GM21515 (cell line): ENCODE data around the gene USP54.
"Not testable (repeated sequence)": the region's sequence is repeated elsewhere in the genome, so short reads cannot be mapped to it uniquely, and the experiment has no call there.

Experiments
- ATAC-seq: cut with Tn5 transposase; IDR thresholded peaks from one replicate; pipeline ENCODE4 v1.9.1; 2021; ENCODE audit not compliant: unreplicated experiment

Gene USP54, protein sequence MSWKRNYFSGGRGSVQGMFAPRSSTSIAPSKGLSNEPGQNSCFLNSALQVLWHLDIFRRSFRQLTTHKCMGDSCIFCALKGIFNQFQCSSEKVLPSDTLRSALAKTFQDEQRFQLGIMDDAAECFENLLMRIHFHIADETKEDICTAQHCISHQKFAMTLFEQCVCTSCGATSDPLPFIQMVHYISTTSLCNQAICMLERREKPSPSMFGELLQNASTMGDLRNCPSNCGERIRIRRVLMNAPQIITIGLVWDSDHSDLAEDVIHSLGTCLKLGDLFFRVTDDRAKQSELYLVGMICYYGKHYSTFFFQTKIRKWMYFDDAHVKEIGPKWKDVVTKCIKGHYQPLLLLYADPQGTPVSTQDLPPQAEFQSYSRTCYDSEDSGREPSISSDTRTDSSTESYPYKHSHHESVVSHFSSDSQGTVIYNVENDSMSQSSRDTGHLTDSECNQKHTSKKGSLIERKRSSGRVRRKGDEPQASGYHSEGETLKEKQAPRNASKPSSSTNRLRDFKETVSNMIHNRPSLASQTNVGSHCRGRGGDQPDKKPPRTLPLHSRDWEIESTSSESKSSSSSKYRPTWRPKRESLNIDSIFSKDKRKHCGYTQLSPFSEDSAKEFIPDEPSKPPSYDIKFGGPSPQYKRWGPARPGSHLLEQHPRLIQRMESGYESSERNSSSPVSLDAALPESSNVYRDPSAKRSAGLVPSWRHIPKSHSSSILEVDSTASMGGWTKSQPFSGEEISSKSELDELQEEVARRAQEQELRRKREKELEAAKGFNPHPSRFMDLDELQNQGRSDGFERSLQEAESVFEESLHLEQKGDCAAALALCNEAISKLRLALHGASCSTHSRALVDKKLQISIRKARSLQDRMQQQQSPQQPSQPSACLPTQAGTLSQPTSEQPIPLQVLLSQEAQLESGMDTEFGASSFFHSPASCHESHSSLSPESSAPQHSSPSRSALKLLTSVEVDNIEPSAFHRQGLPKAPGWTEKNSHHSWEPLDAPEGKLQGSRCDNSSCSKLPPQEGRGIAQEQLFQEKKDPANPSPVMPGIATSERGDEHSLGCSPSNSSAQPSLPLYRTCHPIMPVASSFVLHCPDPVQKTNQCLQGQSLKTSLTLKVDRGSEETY (N-terminal part only)

DNA sequence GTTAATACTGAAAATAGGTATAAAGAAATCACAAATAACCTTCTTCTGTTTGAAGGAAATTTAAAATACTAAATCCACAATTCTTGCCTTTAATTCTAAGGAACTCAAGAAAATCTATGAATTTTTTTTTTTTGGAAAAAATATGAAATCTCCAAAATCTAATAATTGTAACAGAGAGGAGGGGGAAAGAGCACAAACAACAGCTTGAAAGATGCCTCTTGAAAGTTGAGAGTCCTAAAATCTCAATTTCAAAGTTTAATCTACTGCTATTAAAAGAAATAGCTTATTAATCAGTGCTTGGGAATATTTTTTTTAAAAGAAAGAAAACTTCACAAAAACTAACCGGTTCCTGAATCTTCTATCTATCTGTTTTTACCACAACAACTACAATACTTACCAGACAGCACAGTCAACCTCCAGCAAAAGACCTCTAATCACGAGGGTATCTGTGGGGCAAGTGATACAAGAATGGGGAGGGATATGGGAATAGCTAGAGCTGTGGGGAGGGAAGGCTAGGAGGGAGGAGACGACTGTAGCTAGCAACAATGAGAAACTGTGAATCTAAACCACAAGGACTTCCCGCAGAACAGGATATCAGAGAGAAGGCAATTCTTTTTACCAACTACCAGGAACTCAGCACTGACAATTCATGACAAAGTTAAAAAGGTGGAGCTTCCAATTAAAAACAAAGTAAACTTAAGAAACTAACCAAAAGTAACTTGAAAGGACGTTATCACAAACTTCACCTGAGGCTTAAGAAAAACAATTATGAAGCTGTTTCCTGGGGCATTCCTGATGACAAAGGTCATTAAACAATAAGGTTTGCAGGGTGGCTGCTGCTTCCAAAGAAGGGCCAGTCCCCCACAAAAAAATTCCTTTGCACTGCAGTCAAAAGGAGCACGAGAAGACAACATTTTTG lies at the start of gene USP54:
Gene USP54 (minus strand): TSS at position 462 of the 919 bp plus-strand sequence. CDS start 15,684 bp downstream, outside the sequence.
- no peak for ATAC-seq

DNA sequence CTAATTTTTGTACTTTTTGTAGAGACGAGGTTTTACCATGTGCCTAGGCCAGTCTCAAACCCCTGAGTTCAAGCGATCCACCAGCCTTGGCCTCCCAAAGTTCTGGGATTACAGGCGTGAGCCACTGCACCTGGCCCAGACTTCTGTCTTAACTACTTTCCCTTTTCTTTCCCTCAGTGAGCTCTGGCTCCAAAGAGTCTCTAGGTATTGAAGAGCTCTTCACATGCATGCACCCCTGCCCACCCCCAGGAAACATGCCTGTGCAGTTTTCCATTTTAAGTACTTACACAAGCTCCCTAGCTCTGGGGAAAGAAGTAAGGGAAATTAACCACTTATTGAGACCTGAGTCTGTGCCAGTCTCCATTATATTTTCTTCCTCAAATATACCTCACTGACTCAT lies 48.1 kb upstream of the USP54 start:
- ATAC-seq, result no peak

DNA sequence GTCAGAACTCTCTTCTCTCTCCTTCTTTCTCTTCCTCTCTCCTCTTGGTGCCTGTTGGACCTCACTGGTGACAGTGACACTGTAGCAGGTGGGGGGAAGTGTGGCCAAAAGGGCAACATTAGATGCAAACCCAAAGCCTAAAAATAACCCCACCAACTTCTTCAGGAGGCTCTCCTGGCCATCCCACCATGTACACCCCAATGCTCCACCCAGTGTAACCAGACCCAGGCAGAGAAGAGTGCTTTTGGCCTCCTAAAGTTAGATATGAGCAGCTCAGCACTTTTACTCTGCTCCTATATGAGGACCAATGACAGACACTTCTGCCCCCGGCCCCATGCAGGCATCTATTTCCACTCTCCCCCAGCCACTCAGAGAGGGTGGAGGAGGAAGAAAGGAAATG lies 44.6 kb upstream of the USP54 start:
- no peak for ATAC-seq

DNA sequence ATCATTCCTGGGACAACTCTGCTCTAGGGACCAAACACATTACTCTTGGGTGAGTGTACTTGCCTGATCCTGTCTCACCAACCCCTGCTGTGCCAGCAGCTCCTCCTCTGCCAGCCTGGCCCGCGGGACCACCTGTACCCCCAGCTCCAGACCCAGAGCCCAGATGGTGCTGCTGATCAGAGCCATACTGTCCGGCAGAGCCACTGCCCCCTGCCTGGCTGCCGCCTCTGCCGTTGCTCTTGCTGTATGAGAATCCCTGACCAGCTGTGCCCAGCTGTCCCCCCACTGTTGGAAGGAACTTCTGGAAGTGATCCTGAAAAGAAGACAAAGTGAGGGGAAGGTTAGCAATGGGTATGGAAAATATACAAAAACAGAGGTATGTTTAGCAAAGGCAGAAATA lies 43.3 kb upstream of the USP54 start:
- ATAC-seq, result no peak

DNA sequence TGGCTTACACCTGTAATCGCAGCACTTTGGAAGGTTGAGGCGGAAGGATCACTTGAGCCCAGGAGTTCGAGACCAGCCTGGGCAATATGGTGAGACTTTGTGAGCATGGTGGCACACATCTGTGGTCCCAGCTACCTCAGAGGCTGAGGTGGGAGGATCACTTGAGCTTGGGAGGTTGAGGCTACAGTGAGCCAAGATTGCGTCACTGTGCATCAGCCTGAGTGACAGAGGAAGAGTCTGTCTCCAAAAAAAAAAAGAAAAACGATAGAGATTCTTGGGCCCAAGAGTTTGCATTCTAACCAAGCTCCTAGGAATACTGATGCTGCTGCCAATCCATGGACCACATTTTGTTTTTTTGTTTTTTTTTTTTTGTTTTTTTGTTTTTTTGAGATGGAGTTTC lies 38.0 kb upstream of the USP54 start:
- ATAC-seq, result no peak

DNA sequence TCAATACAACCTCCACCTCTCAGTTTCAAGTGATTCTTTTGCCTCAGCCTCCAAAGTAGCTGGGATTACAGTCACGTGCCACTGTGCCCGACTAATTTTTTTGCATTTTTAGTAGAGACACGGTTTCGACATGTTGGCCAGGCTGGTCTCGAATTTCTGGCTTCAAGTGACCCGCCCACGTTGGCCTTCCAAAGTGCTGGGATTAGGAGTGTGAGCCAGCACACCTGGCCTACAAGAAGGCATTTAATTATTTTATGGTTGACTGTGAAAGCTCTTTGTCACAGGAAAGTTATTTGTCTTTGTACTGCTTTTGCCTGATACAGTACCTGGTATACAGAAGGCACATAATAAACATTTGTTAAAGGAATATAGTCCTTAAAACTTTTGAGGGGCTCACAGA lies 37.3 kb upstream of the USP54 start:
- ATAC-seq, result no peak

DNA sequence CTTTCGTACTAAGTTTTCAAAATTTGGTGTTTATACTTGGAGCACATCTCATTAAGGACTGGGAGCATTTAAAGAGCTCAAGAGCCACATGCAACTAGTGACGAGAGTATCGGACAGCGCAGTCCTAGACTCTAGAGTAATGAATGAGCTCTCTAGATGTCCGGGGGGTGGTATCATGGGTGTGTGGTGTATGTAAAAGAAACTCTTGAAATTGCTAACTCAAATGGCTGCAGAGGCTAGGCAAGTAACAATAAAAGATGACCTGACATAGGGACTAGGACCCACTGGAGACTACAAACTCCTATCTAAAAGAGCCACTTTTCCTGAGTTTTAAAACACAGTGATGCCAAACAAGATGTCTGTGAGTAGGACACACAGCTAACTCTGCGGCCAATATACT lies 36.2 kb upstream of the USP54 start:
- no peak for ATAC-seq

DNA sequence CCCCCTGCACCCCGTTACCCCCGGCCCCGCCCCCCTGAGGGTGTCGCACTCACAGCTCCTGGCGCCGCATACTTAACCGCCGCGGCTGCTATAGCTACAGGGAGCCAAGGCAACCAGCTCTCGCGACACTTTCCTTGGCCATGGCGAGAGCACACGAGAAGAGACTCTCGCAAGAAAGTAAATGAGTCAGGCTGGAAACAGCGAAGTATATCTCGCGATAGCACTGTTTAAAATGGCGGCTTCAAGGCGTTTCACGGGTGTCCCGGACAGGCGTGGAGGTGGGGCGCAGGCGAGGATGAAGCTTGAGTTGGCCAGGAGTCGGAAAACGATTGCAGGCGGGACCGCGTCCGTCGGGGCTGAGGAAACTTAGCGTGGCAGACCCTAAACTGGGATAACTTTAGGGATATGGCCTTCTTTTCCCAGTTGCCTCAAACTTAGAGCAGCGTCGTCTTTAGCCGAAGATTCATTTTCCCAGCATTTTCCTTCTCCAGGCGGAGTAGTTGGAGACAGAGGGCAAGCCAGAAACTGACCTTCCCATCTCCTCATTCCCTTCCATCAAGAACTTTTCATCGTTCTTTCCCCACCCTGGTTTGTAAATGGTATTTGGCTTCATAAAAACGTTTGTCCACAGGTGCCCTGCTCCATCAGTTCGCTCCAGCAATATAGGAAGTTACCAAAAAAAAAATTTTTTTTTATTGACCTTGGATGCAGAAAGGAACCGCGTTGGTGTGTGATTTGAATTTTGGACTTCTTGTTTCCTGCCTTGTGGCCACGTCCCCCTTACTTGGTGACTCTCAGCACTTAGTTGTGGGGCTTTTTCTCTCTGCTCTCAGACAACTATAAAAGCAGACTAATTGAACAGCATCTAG lies 35.0 kb upstream of the USP54 start:
- ATAC-seq, result peak; percentile 94

DNA sequence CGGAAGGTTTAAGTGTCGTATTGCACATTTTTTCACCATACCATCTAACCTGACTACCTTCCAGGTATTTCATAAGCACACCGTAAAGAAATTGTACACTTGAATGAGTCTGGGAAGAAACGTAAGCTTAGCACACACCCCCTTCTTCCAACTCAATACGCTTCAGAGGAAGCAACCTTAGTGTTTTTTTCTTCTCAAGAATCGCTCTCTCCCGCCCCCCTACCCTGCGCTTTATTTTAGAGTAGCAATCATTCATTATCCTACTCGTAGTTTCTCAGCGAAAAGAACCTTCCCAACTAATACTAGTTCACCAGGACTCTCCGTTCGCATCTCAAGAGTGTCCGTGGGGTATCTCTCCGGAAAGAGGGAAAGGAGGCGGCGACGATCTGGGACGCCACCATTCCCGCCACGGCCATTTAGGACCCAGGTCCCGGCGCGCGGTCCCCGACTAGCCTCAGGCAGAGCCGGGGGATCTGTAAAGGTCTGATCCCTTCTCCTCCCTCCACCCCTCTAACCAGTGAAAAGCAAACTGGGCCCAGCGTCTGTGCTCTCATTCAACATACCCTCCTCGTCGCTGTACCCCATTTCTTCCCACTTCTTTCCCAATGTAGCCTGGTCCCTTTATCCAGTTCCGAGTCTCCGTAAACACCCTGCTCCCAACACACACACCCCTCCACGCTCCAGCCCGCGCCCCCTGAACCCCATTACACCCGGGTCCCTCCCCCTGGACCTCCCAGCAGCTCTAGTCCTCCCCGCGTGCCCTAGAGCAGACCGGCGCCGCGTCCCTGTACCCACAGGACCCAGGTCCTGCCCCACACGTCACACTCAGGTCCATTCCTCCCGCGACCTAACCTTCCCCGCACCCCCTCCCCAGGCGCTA lies 34.1 kb upstream of the USP54 start:
- ATAC-seq, result peak; percentile 43

DNA sequence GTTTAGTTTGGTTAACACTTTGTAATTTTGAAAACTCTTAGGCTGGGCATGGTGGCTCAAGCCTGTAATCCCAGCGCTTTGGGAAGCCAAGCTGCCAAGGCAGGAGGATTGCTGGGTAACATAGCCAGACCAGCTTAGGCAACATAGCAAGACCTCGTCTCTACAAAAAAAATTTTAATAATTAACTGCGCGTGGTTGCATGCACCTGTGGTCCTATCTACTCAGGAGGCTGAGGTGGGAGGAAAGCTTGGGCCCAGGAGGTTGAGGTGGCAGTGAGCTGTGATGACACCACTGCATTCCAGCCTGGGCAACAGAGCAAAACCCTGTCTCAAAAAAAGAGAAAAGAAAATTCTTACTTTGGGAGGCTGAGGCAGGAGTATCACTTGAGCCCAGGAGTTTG lies 31.9 kb upstream of the USP54 start:
- no peak for ATAC-seq

DNA sequence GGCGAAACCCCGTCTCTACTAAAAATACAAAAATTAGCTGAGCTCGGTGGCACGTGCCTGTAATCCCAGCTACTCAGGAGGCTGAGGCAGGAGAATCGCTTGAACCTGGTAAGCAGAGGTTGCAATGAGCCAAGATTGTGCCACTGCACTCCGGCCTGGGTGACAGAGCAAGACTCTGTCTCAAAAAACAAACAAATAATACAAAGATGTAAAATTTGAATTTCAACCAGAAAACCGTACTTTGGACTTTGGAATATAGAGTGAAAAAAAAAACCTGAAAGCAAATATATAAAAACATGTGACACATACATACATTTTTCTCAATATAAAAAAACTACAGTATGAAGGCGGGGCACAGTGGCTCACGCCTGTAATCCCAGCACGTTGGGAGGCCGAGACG lies 29.8 kb upstream of the USP54 start:
- ATAC-seq, result not testable (repeated sequence)

DNA sequence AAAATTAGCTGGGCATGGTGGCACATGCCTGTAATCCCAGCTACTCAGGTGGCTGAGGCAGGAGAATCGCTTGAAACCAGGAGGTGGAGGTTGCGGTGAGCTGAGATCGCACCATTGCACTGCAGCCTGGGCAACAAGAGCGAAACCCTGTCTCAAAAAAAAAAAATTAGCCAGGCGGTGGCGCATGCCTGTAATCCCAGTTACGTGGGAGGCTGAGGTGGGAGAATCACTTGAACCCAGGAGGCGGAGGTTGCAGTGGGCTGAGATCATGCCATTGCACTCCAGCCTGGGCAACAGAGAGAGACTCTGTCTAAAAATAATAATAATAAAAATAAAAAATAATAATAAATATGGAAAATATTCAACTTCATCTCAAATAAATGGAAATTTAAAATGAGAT lies 26.0 kb upstream of the USP54 start:
- ATAC-seq, result not testable (repeated sequence)

DNA sequence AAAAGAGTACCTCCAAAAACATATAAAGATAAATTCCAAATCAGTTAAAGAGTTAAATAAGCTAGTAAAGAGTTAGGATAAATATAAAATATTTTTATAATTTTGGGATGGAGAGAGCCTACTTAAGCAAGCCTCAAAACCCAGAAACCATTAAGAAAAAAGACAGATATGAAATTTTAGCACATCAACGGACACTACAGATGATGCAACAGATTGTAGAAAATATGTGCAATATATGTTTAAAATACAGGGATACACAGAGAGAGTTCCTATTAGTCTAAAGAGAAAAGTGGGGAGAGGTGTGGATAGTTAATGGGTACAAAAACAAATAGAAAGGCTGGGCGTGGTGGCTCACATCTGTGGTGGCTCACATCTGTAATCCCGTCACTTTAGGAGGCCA lies 23.6 kb upstream of the USP54 start:
- ATAC-seq, result no peak

DNA sequence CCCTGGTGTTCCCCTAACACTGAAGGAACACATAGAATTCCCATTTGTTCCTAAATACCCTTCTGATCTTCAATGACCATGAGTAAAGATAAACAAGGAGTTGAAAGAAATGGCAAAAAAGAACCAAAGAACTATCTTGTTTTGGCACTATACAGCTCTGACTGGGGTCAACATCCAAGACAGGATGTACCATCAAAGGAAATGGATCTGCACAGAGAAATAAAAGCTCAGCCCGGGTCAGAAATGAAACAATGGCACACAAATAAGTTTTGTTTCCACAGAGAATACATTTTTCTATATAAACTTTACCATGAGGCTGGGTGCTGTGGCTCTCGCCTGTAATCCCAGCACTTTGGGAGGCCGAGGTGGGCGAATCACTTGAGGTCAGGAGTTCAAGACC lies 18.0 kb upstream of the USP54 start:
- no peak for ATAC-seq

DNA sequence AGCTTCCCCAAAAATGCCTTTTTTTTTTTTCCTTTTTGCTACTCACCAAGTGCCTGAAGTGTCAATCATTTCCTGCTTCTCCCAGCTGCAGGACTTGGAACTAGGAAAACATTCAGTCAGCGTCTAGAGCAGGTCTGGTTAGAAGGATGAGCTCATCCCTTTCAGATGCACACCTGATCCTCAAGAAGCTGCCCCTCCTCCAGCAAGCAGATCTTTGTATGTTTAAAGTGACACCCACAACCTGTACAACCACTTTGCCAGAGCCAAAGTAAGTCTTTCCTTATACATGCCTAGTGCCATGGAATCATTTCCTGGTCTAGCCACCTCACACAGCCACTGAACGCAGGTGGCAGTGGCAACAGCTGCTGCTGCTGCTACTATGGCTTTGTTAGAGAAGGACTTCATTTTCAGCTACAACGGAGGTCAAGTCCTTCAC lies 10.4 kb upstream of the USP54 start:
- ATAC-seq, result no peak

DNA sequence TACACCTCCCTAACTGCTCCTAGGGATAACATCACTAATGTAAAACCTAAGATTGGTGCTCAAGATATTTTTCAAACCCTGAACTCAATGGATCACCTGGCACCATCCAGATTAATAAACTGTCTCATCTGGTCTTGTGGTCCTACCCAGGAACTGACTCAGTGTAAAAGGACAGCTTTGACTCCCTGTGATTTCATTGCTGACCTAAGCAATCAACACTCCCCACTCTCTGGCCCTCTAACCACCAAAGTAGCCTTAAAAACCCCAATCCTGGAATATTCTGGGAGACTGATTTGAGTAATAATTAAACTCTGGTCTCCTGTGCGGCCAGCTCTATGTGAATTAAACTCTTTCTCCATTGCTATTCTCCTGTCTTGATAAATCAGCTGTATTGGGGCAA lies 6.2 kb upstream of the USP54 start:
- no peak for ATAC-seq

DNA sequence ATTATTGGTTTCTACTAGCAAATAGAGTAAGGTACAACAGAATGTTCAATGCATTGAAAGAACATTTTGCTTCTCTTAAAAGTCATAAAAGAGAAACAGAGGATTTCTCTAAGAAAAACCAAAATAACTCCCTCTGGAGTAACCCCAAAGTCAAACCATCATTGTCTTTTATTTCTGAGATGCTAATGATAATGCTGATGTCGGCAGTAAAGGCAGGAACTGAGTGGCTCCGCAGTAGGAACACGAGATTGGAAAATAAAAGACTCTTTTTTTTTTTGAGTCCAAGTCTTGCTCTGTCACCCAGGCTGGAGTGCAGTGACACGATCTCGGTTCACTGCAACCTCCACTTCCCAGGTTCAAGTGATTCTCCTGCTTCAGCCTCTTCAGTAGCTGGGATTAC lies 2.7 kb upstream of the USP54 start:
- ATAC-seq, result no peak

DNA sequence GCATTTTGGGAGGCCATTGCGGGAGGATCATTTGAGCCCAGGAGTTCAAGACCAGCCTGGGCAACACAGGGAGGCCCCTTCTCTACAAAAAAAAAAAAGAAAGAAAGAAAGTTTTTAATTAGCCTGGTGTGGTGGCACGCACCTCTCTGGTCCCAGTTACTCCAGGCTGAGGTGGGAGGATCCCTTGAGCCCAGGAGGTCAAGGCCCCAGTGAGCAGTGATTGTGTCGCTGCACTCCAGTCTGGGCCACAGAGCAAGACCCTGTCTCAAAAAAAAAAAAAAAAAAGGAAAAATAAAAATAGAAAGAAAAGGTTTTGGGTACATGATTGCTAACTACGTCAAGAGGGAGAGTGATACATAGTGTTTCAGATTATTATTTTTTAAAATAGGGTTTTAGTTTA lies 2.0 kb upstream of the USP54 start:
- ATAC-seq, result no peak
